ENCODE measurements around the gene OMP.

DNA sequence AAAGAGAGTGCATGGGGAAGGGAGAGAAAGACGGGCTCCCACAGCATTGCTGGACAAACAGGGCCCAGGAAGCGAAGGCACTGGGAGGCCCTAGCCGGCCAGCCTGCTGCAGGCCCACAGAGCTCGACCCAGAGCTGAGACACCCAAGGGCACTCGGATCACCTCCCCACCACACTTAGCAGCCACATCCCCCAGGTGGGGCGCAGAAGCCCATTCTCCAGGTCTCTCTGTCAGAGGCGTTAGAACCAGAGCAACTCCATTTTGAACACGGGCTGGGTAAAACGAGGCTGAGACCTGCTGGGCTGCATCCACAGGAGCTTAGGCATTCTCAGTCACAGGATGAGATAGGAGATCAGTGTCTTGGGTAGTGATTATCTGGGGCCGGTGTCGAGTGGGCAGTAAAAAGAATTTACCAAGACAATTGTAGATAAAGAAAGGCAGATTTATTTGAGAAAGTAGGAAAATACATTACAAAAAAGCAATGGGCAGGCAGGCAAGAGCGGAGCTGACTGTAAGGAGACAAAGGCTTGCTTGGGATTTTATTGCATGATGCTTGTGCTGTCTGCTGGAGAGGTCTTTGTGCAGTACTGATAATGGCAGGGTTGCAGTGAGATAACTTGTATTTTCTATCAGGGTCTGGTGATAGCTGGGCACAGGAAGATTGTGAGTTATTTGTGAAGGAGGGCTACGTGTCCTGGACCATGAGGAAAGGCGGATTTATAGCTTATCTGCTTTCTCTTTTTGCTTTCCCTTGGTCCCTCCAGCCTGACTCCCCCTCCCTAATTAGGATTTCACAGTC lies 49.2 kb upstream of the OMP start:
- TF ChIP-seq, protein P1, sequence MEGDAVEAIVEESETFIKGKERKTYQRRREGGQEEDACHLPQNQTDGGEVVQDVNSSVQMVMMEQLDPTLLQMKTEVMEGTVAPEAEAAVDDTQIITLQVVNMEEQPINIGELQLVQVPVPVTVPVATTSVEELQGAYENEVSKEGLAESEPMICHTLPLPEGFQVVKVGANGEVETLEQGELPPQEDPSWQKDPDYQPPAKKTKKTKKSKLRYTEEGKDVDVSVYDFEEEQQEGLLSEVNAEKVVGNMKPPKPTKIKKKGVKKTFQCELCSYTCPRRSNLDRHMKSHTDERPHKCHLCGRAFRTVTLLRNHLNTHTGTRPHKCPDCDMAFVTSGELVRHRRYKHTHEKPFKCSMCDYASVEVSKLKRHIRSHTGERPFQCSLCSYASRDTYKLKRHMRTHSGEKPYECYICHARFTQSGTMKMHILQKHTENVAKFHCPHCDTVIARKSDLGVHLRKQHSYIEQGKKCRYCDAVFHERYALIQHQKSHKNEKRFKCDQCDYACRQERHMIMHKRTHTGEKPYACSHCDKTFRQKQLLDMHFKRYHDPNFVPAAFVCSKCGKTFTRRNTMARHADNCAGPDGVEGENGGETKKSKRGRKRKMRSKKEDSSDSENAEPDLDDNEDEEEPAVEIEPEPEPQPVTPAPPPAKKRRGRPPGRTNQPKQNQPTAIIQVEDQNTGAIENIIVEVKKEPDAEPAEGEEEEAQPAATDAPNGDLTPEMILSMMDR (IDR thresholded peaks at IDR 0.05), result no peak
- TF ChIP-seq POLR2A (IDR thresholded peaks at IDR 0.05), result no peak

Measured in esophagus squamous epithelium (tissue), 4 donors.